SU-DHL-6 (cell line): Measurements from ENCODE around the gene NXPH1.

Experiments used
- H2AFZ ChIP-seq: fragments of 200-600 bp; sonication (generic); 2 replicates; pipeline ENCODE4 v1.6.1; 2014; ENCODE audit warnings: low read depth, mild to moderate bottlenecking, moderate library complexity, mixed read lengths, antibody characterized with exemption, low read length; ENCODE audit not compliant: severe bottlenecking
- H3F3A ChIP-seq: fragments of 200-600 bp; shearing (Covaris generic); 2 replicates; pipeline ENCODE4 v1.6.0; 2016; ENCODE audit warnings: antibody characterized with exemption, mild to moderate bottlenecking; ENCODE audit not compliant: insufficient read depth
- H3K27ac ChIP-seq: fragments of 200-600 bp; sonication (generic); 2 replicates; pipeline ENCODE4 v1.5.1; 2016; ENCODE audit warnings: low read depth, mild to moderate bottlenecking, low read length, moderate library complexity, mixed read lengths
- H3K27me3 ChIP-seq: fragments of 200-600 bp; sonication (generic), shearing (Covaris generic); 2 replicates; pipeline ENCODE4 v1.6.0; 2014; ENCODE audit warnings: mild to moderate bottlenecking, low read length
- H3K36me3 ChIP-seq: fragments of 200-600 bp; sonication (generic); 2 replicates; pipeline ENCODE4 v1.6.1; 2014; ENCODE audit warnings: mild to moderate bottlenecking, low read length, mixed read lengths
- H3K4me2 ChIP-seq: fragments of 300-600, 200-600 bp; shearing (Covaris generic), sonication (generic); 2 replicates; pipeline ENCODE4 v1.6.0; 2014; ENCODE audit warnings: low read length, low read depth, mild to moderate bottlenecking; ENCODE audit not compliant: poor library complexity, severe bottlenecking
- H3K4me3 ChIP-seq: fragments of 200-600 bp; sonication (generic); 2 replicates; pipeline ENCODE4 v1.5.1; 2014; ENCODE audit warnings: antibody characterized with exemption, low read length, mild to moderate bottlenecking, mixed read lengths; ENCODE audit not compliant: insufficient read depth, poor library complexity, severe bottlenecking
- H3K79me2 ChIP-seq: fragments of 200-600 bp; sonication (generic); 2 replicates; pipeline ENCODE4 v1.6.1; 2014; ENCODE audit warnings: mild to moderate bottlenecking, low read length, moderate library complexity; ENCODE audit not compliant: insufficient read depth
- H3K9ac ChIP-seq: fragments of 200-600 bp; sonication (generic); 2 replicates; pipeline ENCODE4 v1.7.0; 2014; ENCODE audit warnings: mild to moderate bottlenecking, low read length
- H3K9me2 ChIP-seq: fragments of 200-600 bp; sonication (generic); replicated peaks from 2 replicates; pipeline ENCODE4 v1.6.1; 2014; ENCODE audit warnings: low read length; ENCODE audit not compliant: insufficient read depth
- H3K9me3 ChIP-seq: fragments of 200-600 bp; sonication (generic); 2 replicates; pipeline ENCODE4 v1.6.1; 2014; ENCODE audit warnings: low read length, mixed read lengths; ENCODE audit not compliant: insufficient read depth
- H4K20me1 ChIP-seq: fragments of 200-600 bp; sonication (generic); 2 replicates; pipeline ENCODE4 v1.6.1; 2014; ENCODE audit warnings: low read depth, mild to moderate bottlenecking, antibody characterized with exemption, low read length, moderate library complexity, mixed read lengths
- CTCF ChIP-seq: fragments of 200-600 bp; sonication (generic); IDR thresholded peaks from one replicate; pipeline ENCODE4 v1.5.1; 2017; ENCODE audit warnings: antibody characterized with exemption, mild to moderate bottlenecking, low read length, moderate library complexity; ENCODE audit not compliant: insufficient read depth, poor library complexity, severe bottlenecking
- EZH2phosphoT487 ChIP-seq: fragments of 200-600 bp; sonication (generic), shearing (Covaris generic); conservative IDR thresholded peaks from 2 replicates; pipeline ENCODE4 v1.6.1; 2018; ENCODE audit warnings: mild to moderate bottlenecking, antibody characterized with exemption, low read length, moderate library complexity, mixed read lengths

NXPH1 gene

DNA sequence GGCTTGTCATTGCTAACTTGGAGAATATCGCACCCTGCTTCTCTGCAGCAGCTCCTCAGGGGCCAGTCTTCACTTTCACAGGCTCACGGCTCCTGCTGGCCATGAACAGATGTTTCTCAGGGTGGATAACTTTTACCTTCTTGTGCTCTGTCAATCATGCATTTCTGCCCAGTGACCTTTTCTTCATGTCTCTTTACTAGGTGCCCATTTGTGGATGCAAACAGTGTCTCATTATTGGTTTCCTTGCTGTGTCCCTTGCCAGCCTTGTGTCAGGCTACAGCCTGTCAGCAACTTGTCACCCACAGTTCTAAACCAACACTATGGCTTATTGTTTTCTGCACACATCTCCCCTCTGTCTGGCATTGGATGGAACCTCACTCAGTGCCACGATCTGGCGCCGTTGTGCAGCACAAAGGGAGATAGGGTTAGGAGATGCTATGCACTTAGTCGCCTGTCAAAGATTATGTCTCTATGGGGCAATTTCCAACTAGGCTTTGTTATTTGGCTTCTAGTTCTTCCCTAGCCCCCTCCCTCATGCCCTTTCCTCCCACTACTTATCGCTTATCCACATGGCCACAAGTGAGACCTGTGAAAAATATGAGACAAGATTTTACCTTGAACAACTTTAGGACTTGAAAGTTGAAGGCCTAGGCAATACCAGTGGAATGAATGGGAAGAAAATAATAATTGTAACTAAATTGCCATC is 45.7 kb upstream of the NXPH1 start:
- H3K27ac ChIP-seq, result no peak overlapping the region
- H3K4me3 ChIP-seq, result no peak overlapping the region
- no peaks in the 10 kb centered on the region for H4K20me1 ChIP-seq
- no peaks in the 10 kb centered on the region for H3K9me2 ChIP-seq
- H3K4me2 ChIP-seq, result no peak overlapping the region
- no peaks in the 10 kb centered on the region for H3K27me3 ChIP-seq
- H3K9ac ChIP-seq, result no peak overlapping the region
- H3K9me3 ChIP-seq, result no peaks in the 10 kb centered on the region
- H2AFZ ChIP-seq, result no peak overlapping the region
- no peaks in the 10 kb centered on the region for H3K36me3 ChIP-seq
- H3K79me2 ChIP-seq, result no peaks in the 10 kb centered on the region
- TF ChIP-seq EZH2phosphoT487, result no peak
- no peak for TF ChIP-seq CTCF
- no peaks in the 10 kb centered on the region for H3F3A ChIP-seq

DNA sequence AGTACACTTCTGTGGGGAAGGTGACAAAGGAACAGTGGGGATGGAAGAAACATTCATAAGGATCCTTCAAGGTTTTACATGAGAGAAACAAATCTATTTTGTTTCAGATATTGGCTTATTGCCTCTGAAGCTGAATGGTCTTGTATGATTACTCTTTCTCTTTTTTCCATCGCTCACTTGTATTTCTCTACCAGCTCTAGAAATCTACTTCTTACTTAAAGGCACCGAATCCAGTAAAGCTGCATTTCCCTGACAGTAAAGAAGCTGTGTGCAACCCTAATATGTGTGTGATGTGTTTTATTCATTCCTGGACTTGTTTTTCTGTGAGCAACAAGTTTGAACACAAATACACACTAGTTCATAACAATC is 45.2 kb upstream of the NXPH1 start:
- H3K9me3 ChIP-seq, result no peaks in the 10 kb centered on the region
- no peak overlapping the region for H3K4me2 ChIP-seq
- H3F3A ChIP-seq, result no peaks in the 10 kb centered on the region
- H3K9me2 ChIP-seq, result no peaks in the 10 kb centered on the region
- no peaks in the 10 kb centered on the region for H4K20me1 ChIP-seq
- no peak overlapping the region for H3K9ac ChIP-seq
- H3K36me3 ChIP-seq, result no peaks in the 10 kb centered on the region
- H3K27ac ChIP-seq, result no peak overlapping the region
- no peaks in the 10 kb centered on the region for H3K27me3 ChIP-seq
- TF ChIP-seq CTCF, result no peak
- no peaks in the 10 kb centered on the region for H3K79me2 ChIP-seq
- no peak overlapping the region for H2AFZ ChIP-seq
- no peak overlapping the region for H3K4me3 ChIP-seq

DNA sequence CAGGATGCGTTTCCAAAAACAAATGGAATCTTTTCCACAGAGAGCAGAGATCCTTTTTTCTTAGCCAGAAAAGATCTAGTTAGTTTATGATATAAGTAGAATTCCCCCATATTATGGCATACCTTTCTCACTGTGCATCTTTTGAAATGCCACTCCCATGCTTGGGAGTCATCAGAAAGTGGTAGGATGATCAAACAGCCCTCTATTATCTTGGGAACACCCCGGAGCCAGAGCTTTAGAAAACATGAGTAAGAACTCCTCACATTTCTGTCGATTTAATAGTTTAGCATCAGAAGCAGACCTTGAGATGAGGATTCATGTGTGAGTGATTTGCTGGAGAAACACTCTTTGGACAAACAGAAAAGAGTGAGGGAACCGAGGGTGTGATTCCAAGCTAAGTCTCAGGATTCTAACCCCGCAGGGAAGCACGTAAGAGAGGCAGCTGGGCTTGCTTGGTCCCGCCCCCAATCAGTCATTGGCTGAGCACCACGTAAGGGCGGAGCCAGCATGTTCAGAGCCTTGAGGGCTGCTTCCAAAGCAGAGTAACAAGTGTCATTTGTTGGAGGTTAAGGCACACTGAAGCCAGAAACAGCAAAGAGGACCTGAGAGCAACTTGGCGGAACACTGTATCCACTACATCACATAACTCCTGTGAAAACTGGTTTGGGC is 43.7 kb upstream of the NXPH1 start:
- Histone ChIP-seq H2AFZ (no peak overlapping the region), H3K9me2 (no peaks in the 10 kb centered on the region), H3K9me3 (no peaks in the 10 kb centered on the region), H3K27ac (no peak overlapping the region), H3K36me3 (no peaks in the 10 kb centered on the region), H4K20me1 (no peaks in the 10 kb centered on the region), H3K4me3 (no peak overlapping the region), H3F3A (no peaks in the 10 kb centered on the region), H3K4me2 (no peak overlapping the region), H3K9ac (no peak overlapping the region), H3K79me2 (no peaks in the 10 kb centered on the region), H3K27me3 (no peaks in the 10 kb centered on the region)
- TF ChIP-seq EZH2phosphoT487, result no peak
- TF ChIP-seq CTCF, result no peak
